B cell (primary cell): Measurements from ENCODE around the gene ZDHHC24. TPM values are rescaled to one million over a fixed set of nuclear protein-coding genes. Genes with fewer than 3 reads are reported as not detected.
A peak's percentile ranks its signal among the peaks of the same experiment; 100 is the strongest.

Experiments used
- ATAC-seq: fragments of 200-7000 bp; cut with Tn5 transposase; one replicate; pipeline ENCODE4 v1.10.0; 2021; ENCODE audit warnings: low read depth, mild to moderate bottlenecking, moderate number of reproducible peaks, moderate library complexity
- CTCF ChIA-PET: fragments of 350-600 bp; sonication (Branson Sonifier 250); formaldehyde crosslinking; loops from one replicate; lab custom pipeline; 2021; ENCODE audit warnings: antibody characterized with exemption, inconsistent platforms; lab: Charles Lee
- POLR2A ChIA-PET: fragments of 350-600 bp; sonication (Branson Sonifier 250); formaldehyde crosslinking; loops from one replicate; lab custom pipeline; 2021; ENCODE audit warnings: antibody characterized with exemption; lab: Charles Lee
- DNase-seq: peaks from one replicate; pipeline ENCODE4 v3.0.0; 2013
- H2AFZ ChIP-seq: 2 replicates; pipeline ENCODE4 v1.6.1; 2012; ENCODE audit warnings: mild to moderate bottlenecking, low read depth, low read length; ENCODE audit not compliant: insufficient read depth, poor library complexity, severe bottlenecking
- H3K27ac ChIP-seq, 2 donors: 1 replicate in 1 of 2; 2 replicates in 1 of 2; pipeline ENCODE4 v1.5.1; 2012 to 2013; ENCODE audit warnings: low read length in 2 of 2, mild to moderate bottlenecking in 2 of 2, moderate library complexity in 1 of 2
- H3K27me3 ChIP-seq, 4 experiments: fragments of 200-600 bp in 1 of 4; sonication (generic) in 1 of 4; replicated peaks in 1 of 4; 1 replicate in 2 of 4; 2 replicates in 2 of 4; pipeline versions ENCODE4 v1.6.1 to v1.7.0; 2013 to 2016; ENCODE audit warnings: low read length in 3 of 4, mild to moderate bottlenecking in 2 of 4, mixed read lengths in 1 of 4, moderate library complexity in 1 of 4; ENCODE audit not compliant: insufficient read depth in 4 of 4, control insufficient read depth in 3 of 4; ENCODE audit errors: control extremely low read depth in 1 of 4
- H3K36me3 ChIP-seq, 2 experiments: replicated peaks in 1 of 2; 1 replicate in 1 of 2; 2 replicates in 1 of 2; pipeline versions ENCODE4 v1.6.1 to v1.7.1; 2013; ENCODE audit warnings: low read length in 1 of 2; ENCODE audit not compliant: insufficient read depth in 2 of 2, control insufficient read depth in 1 of 2; ENCODE audit errors: control extremely low read depth in 1 of 2, extremely low read depth in 1 of 2
- H3K4me1 ChIP-seq, 2 donors: fragments of 200-600 bp in 1 of 2; sonication (generic) in 1 of 2; 1 replicate in 1 of 2; 2 replicates in 1 of 2; pipeline versions ENCODE4 v1.5.1 to v1.6.1; 2013 to 2017; ENCODE audit warnings: low read length in 2 of 2; ENCODE audit not compliant: control insufficient read depth in 2 of 2, insufficient read depth in 2 of 2
- H3K4me2 ChIP-seq: replicated peaks from 2 replicates; pipeline ENCODE3; 2012; ENCODE audit warnings: mild to moderate bottlenecking, low read depth, low read length; ENCODE audit not compliant: poor library complexity, severe bottlenecking
- H3K4me3 ChIP-seq, 5 experiments: fragments of 200-600 bp in 1 of 5; sonication (generic) in 1 of 5; 1 replicate in 3 of 5; 2 replicates in 2 of 5; pipeline versions ENCODE4 v1.5.1 to v1.7.0; 2011 to 2016; ENCODE audit warnings: low read length in 4 of 5, mild to moderate bottlenecking in 4 of 5, low read depth in 2 of 5, control low read depth in 1 of 5, moderate library complexity in 1 of 5; ENCODE audit not compliant: insufficient read depth in 1 of 5; ENCODE audit errors: control extremely low read depth in 1 of 5, extremely low read depth in 1 of 5
- H3K79me2 ChIP-seq: fragments of 200-600 bp; sonication (generic); one replicate; pipeline ENCODE4 v1.6.0; 2016; ENCODE audit warnings: low read length; ENCODE audit not compliant: control insufficient read depth, insufficient read depth
- H3K9ac ChIP-seq: fragments of 200-600 bp; sonication (generic); 2 replicates; pipeline ENCODE4 v1.6.1; 2017; ENCODE audit warnings: mild to moderate bottlenecking, low read length, moderate library complexity
- H3K9me3 ChIP-seq, 3 donors: one replicate each; pipeline versions ENCODE4 v1.6.1 to v1.7.1; 2013; ENCODE audit warnings: low read length in 2 of 3; ENCODE audit not compliant: control insufficient read depth in 2 of 3, insufficient read depth in 1 of 3; ENCODE audit errors: control extremely low read depth in 1 of 3
- H4K20me1 ChIP-seq: 2 replicates; pipeline ENCODE4 v1.6.0; 2012; ENCODE audit warnings: mild to moderate bottlenecking, low read length; ENCODE audit not compliant: insufficient read depth, control insufficient read depth, poor library complexity, severe bottlenecking
- H3K27ac Mint-ChIP-seq: one replicate; pipeline ENCODE4 v1.8.0; 2021; ENCODE audit warnings: mixed read lengths
- H3K27me3 Mint-ChIP-seq: one replicate; pipeline ENCODE4 v1.8.0; 2021; ENCODE audit warnings: mixed read lengths
- H3K4me1 Mint-ChIP-seq: one replicate; pipeline ENCODE4 v1.8.0; 2021; ENCODE audit warnings: mixed read lengths
- H3K4me3 Mint-ChIP-seq: one replicate; pipeline ENCODE4 v1.8.0; 2021; ENCODE audit warnings: mixed read lengths
- H3K9me3 Mint-ChIP-seq: one replicate; pipeline ENCODE4 v1.8.0; 2022; ENCODE audit warnings: mixed read lengths; ENCODE audit not compliant: insufficient read depth
- CTCF ChIP-seq: fragments of 200-600 bp; IDR thresholded peaks from one replicate; pipeline ENCODE4 v1.8.0; 2022; ENCODE audit warnings: antibody characterized with exemption, mild to moderate bottlenecking
- EZH2 ChIP-seq: IDR thresholded peaks from 2 replicates; pipeline ENCODE4 v1.6.1; 2012; ENCODE audit warnings: borderline replicate concordance, low read depth, mild to moderate bottlenecking, moderate library complexity, low read length; ENCODE audit not compliant: insufficient read depth, poor library complexity, severe bottlenecking
- WGBS: methylation state at CpG from one replicate; pipeline ENCODE4 v1.1.5; 2013; ENCODE audit warnings: missing lambda C conversion rate; ENCODE audit not compliant: insufficient coverage; 5-methylcytosine and 5-hydroxymethylcytosine counted together
- intact Hi-C: fragments of 100-400 bp; cut with micrococcal nuclease; formaldehyde crosslinking; loops from one replicate; pipeline ENCODE4 v1.10.0; 2022
- polyA plus RNA-seq: library from polyadenylated mRNA; depleted of rRNA; stranded (reverse); fragments of >200 nt; gene quantifications from 2 replicates; pipeline ENCODE4 v1.2.3, GENCODE V29; 2012
- total RNA-seq, 2 donors: library from RNA; stranded (reverse); fragments of 120-200 nt in 1 of 2; gene quantifications; 1 replicate in 1 of 2; 2 replicates in 1 of 2; pipeline versions ENCODE4 v1.2.3 to v1.2.4, GENCODE V29; 2013 to 2022

The ZDHHC24 gene
- total and polyA plus RNA-seq, 2 donors (not counting 1 experiment from before 2014, with no cell fraction given) = 29.7 to 32.6 TPM

GRCh38 chr11:66570079-66570849 lies 24.4 kb upstream of the ZDHHC24 start:
- TF ChIP-seq EZH2 (no peak), CTCF (no peak)
- no peak overlapping the region for H3K4me3 ChIP-seq
- no peak for DNase-seq
- H3K4me1 Mint-ChIP-seq = peaks cover 10% of the 10 kb centered on the region
- H3K4me1 ChIP-seq = peaks cover 9 to 11% of the 10 kb centered on the region in 2 donors
- H3K4me2 ChIP-seq = no peak overlapping the region
- peaks cover 0 to 22% (median 3%) of the 10 kb centered on the region in 4 experiments for H3K27me3 ChIP-seq
- intact Hi-C loops = no loop called here
- ChIA-PET CTCF (interaction anchor here (0.7 to 3.2 kb wide), 3 partner anchors 11 to 317 kb away, joined by 3 to 21 read pairs (median 3); partner anchors contain the start of gene RBM4B), POLR2A (interaction anchor here (0.6 to 0.7 kb wide), 4 partner anchors 21 to 474 kb away, joined by 3 to 6 read pairs (median 4); partner anchors contain the start of gene RBM14)
- H2AFZ ChIP-seq = no peak overlapping the region
- H3K27ac ChIP-seq = no peak overlapping the region
- no peaks in the 10 kb centered on the region for H3K36me3 ChIP-seq
- no peaks in the 10 kb centered on the region for H3K9me3 ChIP-seq
- WGBS = 80% methylated on average over 2 of the region's 5 CpGs
- no peak for ATAC-seq
- no peak overlapping the region for H3K9ac ChIP-seq
- H3K27me3 Mint-ChIP-seq = peaks cover 26% of the 10 kb centered on the region
- no peak overlapping the region for H3K27ac Mint-ChIP-seq
- H3K4me3 Mint-ChIP-seq = peak overlapping the region; percentile 41
- no peaks in the 10 kb centered on the region for H3K9me3 Mint-ChIP-seq
- H4K20me1 ChIP-seq = no peaks in the 10 kb centered on the region
- H3K79me2 ChIP-seq = no peaks in the 10 kb centered on the region

GRCh38 chr11:66569076-66569475 lies 23.2 kb upstream of the ZDHHC24 start:
- H3K4me3 ChIP-seq = no peak overlapping the region
- H3K9me3 ChIP-seq = no peaks in the 10 kb centered on the region
- TF ChIP-seq CTCF (no peak), EZH2 (no peak)
- intact Hi-C loops = no loop called here
- no peak overlapping the region for H3K9ac ChIP-seq
- ATAC-seq = no peak
- Mint-ChIP-seq H3K4me1 (peaks cover 10% of the 10 kb centered on the region), H3K4me3 (peak overlapping the region; percentile 86), H3K27me3 (peaks cover 15% of the 10 kb centered on the region), H3K9me3 (no peaks in the 10 kb centered on the region), H3K27ac (no peak overlapping the region)
- peaks cover 0 to 22% (median 3%) of the 10 kb centered on the region in 4 experiments for H3K27me3 ChIP-seq
- no peak for DNase-seq
- no peaks in the 10 kb centered on the region for H4K20me1 ChIP-seq
- no peak overlapping the region for H3K4me2 ChIP-seq
- H3K27ac ChIP-seq = no peak overlapping the region
- ChIA-PET CTCF (interaction anchor here (0.7 to 3.2 kb wide), 8 partner anchors 9 to 183 kb away, joined by 3 to 21 read pairs (median 4); partner anchors contain the start of genes MRPL11, RBM14 and RBM4B), POLR2A (no interaction called here)
- peak overlapping the region; percentile 91 for H2AFZ ChIP-seq
- WGBS = 96% methylated on average over 7 of the region's 7 CpGs
- H3K4me1 ChIP-seq = peaks cover 9 to 11% of the 10 kb centered on the region in 2 donors
- H3K79me2 ChIP-seq = no peaks in the 10 kb centered on the region
- no peaks in the 10 kb centered on the region for H3K36me3 ChIP-seq
